IMR-90 (cell line): ENCODE results near the gene ASPA. TPM values are rescaled to one million over a fixed set of nuclear protein-coding genes. Genes with fewer than 3 reads are reported as not detected.

ENCODE experiments used
- ATAC-seq: fragments of 200-7000 bp; cut with Tn5 transposase; 2 replicates; pipeline ENCODE4 v1.9.1; 2020; ENCODE audit warnings: low read depth, mild to moderate bottlenecking, moderate library complexity
- BruUV-seq: library from RNA; stranded (reverse); fragments of 400-500 nt; replicated peaks from 2 replicates; lab custom pipeline; 2021; lab: Mats Ljungman, UMichigan
- CTCF ChIA-PET: fragments of 300-600 bp; formaldehyde crosslinking; extraction: SDS; loops from one replicate; lab custom pipeline; 2021; ENCODE audit warnings: antibody characterized with exemption; lab: Yijun Ruan, JAX
- POLR2A ChIA-PET: fragments of 300-600 bp; sonication (Branson Sonifier 250); formaldehyde crosslinking; loops from one replicate; lab custom pipeline; 2022; ENCODE audit warnings: antibody characterized with exemption; ENCODE audit not compliant: unreplicated experiment; lab: Charles Lee
- DNase-seq: peaks from one replicate; pipeline ENCODE4 v3.0.0; 2013
- H2AFZ ChIP-seq: replicated peaks from 2 replicates; pipeline ENCODE3; 2013; ENCODE audit warnings: low read length, mild to moderate bottlenecking; ENCODE audit not compliant: poor library complexity
- H2AK5ac ChIP-seq: 2 replicates; pipeline ENCODE4 v1.6.1; 2013; ENCODE audit warnings: low read depth, low read length, inconsistent platforms
- H2AK9ac ChIP-seq: replicated peaks from 2 replicates; pipeline ENCODE3; 2013; ENCODE audit warnings: mild to moderate bottlenecking, low read depth, low read length, moderate library complexity; ENCODE audit not compliant: poor library complexity
- H2BK120ac ChIP-seq: 2 replicates; pipeline ENCODE4 v1.6.1; 2013; ENCODE audit warnings: low read depth, low read length, inconsistent platforms
- H2BK15ac ChIP-seq: 3 replicates; pipeline ENCODE4 v1.6.1; 2013; ENCODE audit warnings: low read depth, low read length, inconsistent platforms
- H2BK20ac ChIP-seq: 2 replicates; pipeline ENCODE4 v1.6.1; 2013; ENCODE audit warnings: low read depth, mild to moderate bottlenecking, inconsistent platforms, low read length, moderate library complexity
- H2BK5ac ChIP-seq: 2 replicates; pipeline ENCODE4 v1.6.1; 2013; ENCODE audit warnings: mild to moderate bottlenecking, low read depth, low read length, inconsistent platforms; ENCODE audit not compliant: poor library complexity, severe bottlenecking
- H3K14ac ChIP-seq: replicated peaks from 2 replicates; pipeline ENCODE4 v1.6.1; 2013; ENCODE audit warnings: low read depth, low read length, inconsistent platforms
- H3K18ac ChIP-seq: 2 replicates; pipeline ENCODE4 v1.6.1; 2013; ENCODE audit warnings: low read depth, low read length, control low read depth
- H3K23ac ChIP-seq: 2 replicates; pipeline ENCODE4 v1.6.1; 2013; ENCODE audit warnings: low read depth, low read length, inconsistent platforms
- H3K27ac ChIP-seq: 2 replicates; pipeline ENCODE4 v1.5.1; 2013; ENCODE audit warnings: mild to moderate bottlenecking, control low read depth, low read length; ENCODE audit not compliant: insufficient read depth
- H3K27me3 ChIP-seq: 2 replicates; pipeline ENCODE4 v1.6.1; 2013; ENCODE audit warnings: low read length; ENCODE audit not compliant: control insufficient read depth, insufficient read depth
- H3K36me3 ChIP-seq: 2 replicates; pipeline ENCODE4 v1.6.1; 2013; ENCODE audit warnings: low read length, mixed read lengths; ENCODE audit not compliant: control insufficient read depth, insufficient read depth
- H3K4ac ChIP-seq: 2 replicates; pipeline ENCODE4 v1.6.1; 2013; ENCODE audit warnings: low read depth, low read length, inconsistent platforms
- H3K4me1 ChIP-seq: 2 replicates; pipeline ENCODE4 v1.6.1; 2013; ENCODE audit warnings: low read length, mixed read lengths; ENCODE audit not compliant: control insufficient read depth, insufficient read depth
- H3K4me2 ChIP-seq: 2 replicates; pipeline ENCODE4 v1.6.1; 2013; ENCODE audit warnings: low read depth, mild to moderate bottlenecking, control low read depth, low read length, moderate library complexity
- H3K4me3 ChIP-seq: 2 replicates; pipeline ENCODE4 v1.5.1; 2013; ENCODE audit warnings: low read depth, mild to moderate bottlenecking, control low read depth, low read length, moderate library complexity; ENCODE audit not compliant: insufficient read depth
- H3K56ac ChIP-seq: 2 replicates; pipeline ENCODE4 v1.6.1; 2013; ENCODE audit warnings: low read length, inconsistent platforms; ENCODE audit not compliant: insufficient read depth; ENCODE audit errors: extremely low read depth
- H3K79me1 ChIP-seq, 2 experiments: 2 replicates each; pipeline ENCODE4 v1.6.1; 2013; ENCODE audit warnings: low read length in 2 of 2, inconsistent platforms in 1 of 2, low read depth in 1 of 2
- H3K9ac ChIP-seq: 2 replicates; pipeline ENCODE4 v1.6.1; 2013; ENCODE audit warnings: low read depth, low read length, control low read depth
- H3K9me1 ChIP-seq: 2 replicates; pipeline ENCODE4 v1.6.1; 2013; ENCODE audit warnings: low read length, inconsistent platforms; ENCODE audit not compliant: insufficient read depth
- H3K9me3 ChIP-seq: 2 replicates; pipeline ENCODE4 v1.6.1; 2013; ENCODE audit warnings: low read length; ENCODE audit not compliant: control insufficient read depth, insufficient read depth
- H4K20me1 ChIP-seq: 2 replicates; pipeline ENCODE4 v1.6.1; 2013; ENCODE audit warnings: low read length, inconsistent platforms; ENCODE audit not compliant: insufficient read depth
- H4K5ac ChIP-seq: 2 replicates; pipeline ENCODE4 v1.6.1; 2013; ENCODE audit warnings: mild to moderate bottlenecking, low read depth, low read length, control low read depth
- H4K8ac ChIP-seq, 2 experiments: 2 replicates each; pipeline ENCODE4 v1.6.1; 2013; ENCODE audit warnings: low read depth in 2 of 2, low read length in 2 of 2, control low read depth in 1 of 2, inconsistent platforms in 1 of 2
- H4K91ac ChIP-seq: 2 replicates; pipeline ENCODE4 v1.6.1; 2013; ENCODE audit warnings: low read depth, low read length, inconsistent platforms; ENCODE audit not compliant: insufficient read depth
- CHD1 ChIP-seq: IDR thresholded peaks from 2 replicates; pipeline ENCODE4 v1.6.1; 2012; ENCODE audit warnings: low read depth, low read length, improper control_type of control experiment
- CTCF ChIP-seq: conservative IDR thresholded peaks from 2 replicates; pipeline ENCODE4 v1.5.1; 2012; ENCODE audit warnings: mild to moderate bottlenecking, low read depth, low read length, improper control_type of control experiment
- ELK1 ChIP-seq: fragments of 150-350 bp; IDR thresholded peaks from 2 replicates; pipeline ENCODE4 v1.6.1; 2016; ENCODE audit warnings: low read depth, mild to moderate bottlenecking, low read length, moderate library complexity, borderline replicate concordance
- FOS ChIP-seq: fragments of 150-350 bp; IDR thresholded peaks from 2 replicates; pipeline ENCODE4 v1.6.1; 2016; ENCODE audit warnings: low read depth, low read length
- MAFK ChIP-seq: IDR thresholded peaks from 2 replicates; pipeline ENCODE4 v1.6.1; 2012; ENCODE audit warnings: low read depth, low read length, improper control_type of control experiment
- MAZ ChIP-seq: IDR thresholded peaks from 2 replicates; pipeline ENCODE4 v1.6.1; 2012; ENCODE audit warnings: low read depth, mild to moderate bottlenecking, low read length, improper control_type of control experiment, moderate library complexity, borderline replicate concordance
- MXI1 ChIP-seq: IDR thresholded peaks from 2 replicates; pipeline ENCODE4 v1.6.1; 2012; ENCODE audit warnings: low read depth, mild to moderate bottlenecking, low read length, moderate library complexity, borderline replicate concordance
- NFE2L2 ChIP-seq: fragments of 150-350 bp; IDR thresholded peaks from 2 replicates; pipeline ENCODE4 v1.6.1; 2016; ENCODE audit warnings: low read depth, mild to moderate bottlenecking, low read length
- POLR2A ChIP-seq: IDR thresholded peaks from 2 replicates; pipeline ENCODE4 v1.6.1; 2012; ENCODE audit warnings: mild to moderate bottlenecking, low read depth, low read length
- RAD21 ChIP-seq: IDR thresholded peaks from 2 replicates; pipeline ENCODE4 v1.6.1; 2012; ENCODE audit warnings: low read length, improper control_type of control experiment
- RCOR1 ChIP-seq: IDR thresholded peaks from 2 replicates; pipeline ENCODE4 v1.6.1; 2012; ENCODE audit warnings: mild to moderate bottlenecking, low read length, improper control_type of control experiment; ENCODE audit not compliant: insufficient replicate concordance
- RFX5 ChIP-seq: IDR thresholded peaks from 2 replicates; pipeline ENCODE4 v1.8.0; 2012; ENCODE audit warnings: low read depth, mild to moderate bottlenecking, low read length, moderate library complexity
- SMC3 ChIP-seq: fragments of 150-350 bp; IDR thresholded peaks from 2 replicates; pipeline ENCODE4 v1.6.1; 2016; ENCODE audit warnings: low read depth, mild to moderate bottlenecking, antibody characterized with exemption, low read length, moderate library complexity
- USF2 ChIP-seq: fragments of 150-350 bp; IDR thresholded peaks from 2 replicates; pipeline ENCODE4 v1.6.1; 2017; ENCODE audit warnings: mild to moderate bottlenecking, antibody characterized with exemption, low read length, low read depth
- WGBS, 2 experiments: methylation state at CpG; one replicate each; pipeline versions ENCODE4 v1.1.5 to v1.1.7; 2013; ENCODE audit warnings: missing lambda C conversion rate in 2 of 2; ENCODE audit not compliant: insufficient read length in 1 of 2; ENCODE audit errors: extremely low coverage in 2 of 2; 5-methylcytosine and 5-hydroxymethylcytosine counted together
- dilution Hi-C: fragments of 300-500 bp; cut with HindIII; formaldehyde crosslinking; loops from one replicate; pipeline ENCODE4 v1.14.3; 2018; ENCODE audit warnings: low sequenced_read_pairs; ENCODE audit not compliant: unreplicated experiment
- in situ Hi-C: fragments of 300-500 bp; cut with MboI; formaldehyde crosslinking; loops from 3 replicates; pipeline ENCODE4 v1.14.3; 2019; ENCODE audit warnings: low sequenced_read_pairs, inconsistent platforms, mixed read lengths
- intact Hi-C: fragments of 100-400 bp; cut with micrococcal nuclease; formaldehyde crosslinking; loops from 2 replicates; pipeline ENCODE4 v1.10.0; 2022
- polyA plus RNA-seq, 3 experiments: library from polyadenylated mRNA; depleted of rRNA; stranded (reverse); fragments of >200 nt; gene quantifications; 2 replicates each; pipeline ENCODE4 v1.2.3, GENCODE V29; 2012; ENCODE audit warnings: low replicate concordance in 1 of 3
- total RNA-seq: library from RNA; depleted of rRNA; stranded (reverse); fragments of >200 nt; gene quantifications from 2 replicates; pipeline ENCODE4 v1.2.3, GENCODE V29; 2012

ASPA gene
- total and polyA plus RNA-seq, 2 of the 4 experiments (the other 2 are of a cell fraction) = 0.02 TPM; not detected in 1

GRCh38 chr17:3507071-3507470 lies 31.3 kb downstream of the ASPA start:
- Histone ChIP-seq H3K27ac (no peak overlapping the region), H2BK20ac (no peak overlapping the region), H2BK120ac (no peak overlapping the region), H3K4me3 (no peak overlapping the region), H3K9ac (no peak overlapping the region), H4K8ac (no peak overlapping the region), H3K36me3 (no peaks in the 10 kb centered on the region), H2AFZ (no peak overlapping the region), H4K91ac (no peak overlapping the region), H2BK15ac (no peak overlapping the region), H3K79me1 (no peaks in the 10 kb centered on the region), H2AK5ac (no peak overlapping the region), H3K9me1 (no peaks in the 10 kb centered on the region), H3K56ac (no peak overlapping the region), H3K4me1 (no peaks in the 10 kb centered on the region), H3K4ac (no peak overlapping the region), H3K14ac (no peak overlapping the region), H3K9me3 (no peaks in the 10 kb centered on the region), H3K4me2 (no peak overlapping the region), H4K20me1 (no peaks in the 10 kb centered on the region), H3K23ac (no peak overlapping the region), H4K5ac (no peak overlapping the region), H3K18ac (no peak overlapping the region), H2BK5ac (no peak overlapping the region), H3K27me3 (no peaks in the 10 kb centered on the region), H2AK9ac (no peak overlapping the region)
- BruUV-seq = no TSS peak
- ATAC-seq (no peak), DNase-seq (no peak)
- no CpG with 5 or more reads among the region's 1 CpG for WGBS, 2 experiments
- dilution Hi-C loops = no loop called here
- TF ChIP-seq MAZ = no peak
- no peak for TF ChIP-seq MAFK
- TF ChIP-seq CHD1 = no peak
- no peak for TF ChIP-seq NFE2L2
- TF ChIP-seq RCOR1 = no peak
- no peak for TF ChIP-seq FOS
- no peak for TF ChIP-seq SMC3
- no peak for TF ChIP-seq RFX5
- no peak for TF ChIP-seq USF2
- no peak for TF ChIP-seq MXI1
- no peak for TF ChIP-seq ELK1
- no peak for TF ChIP-seq RAD21
- no peak for TF ChIP-seq POLR2A
- no peak for TF ChIP-seq CTCF
- intact Hi-C loops = no loop called here
- in situ Hi-C loops = no loop called here
- CTCF ChIA-PET = no interaction called here
- POLR2A ChIA-PET = no interaction called here
